Measurements from ENCODE around the gene ANKRD50.

ANKRD50 gene

DNA sequence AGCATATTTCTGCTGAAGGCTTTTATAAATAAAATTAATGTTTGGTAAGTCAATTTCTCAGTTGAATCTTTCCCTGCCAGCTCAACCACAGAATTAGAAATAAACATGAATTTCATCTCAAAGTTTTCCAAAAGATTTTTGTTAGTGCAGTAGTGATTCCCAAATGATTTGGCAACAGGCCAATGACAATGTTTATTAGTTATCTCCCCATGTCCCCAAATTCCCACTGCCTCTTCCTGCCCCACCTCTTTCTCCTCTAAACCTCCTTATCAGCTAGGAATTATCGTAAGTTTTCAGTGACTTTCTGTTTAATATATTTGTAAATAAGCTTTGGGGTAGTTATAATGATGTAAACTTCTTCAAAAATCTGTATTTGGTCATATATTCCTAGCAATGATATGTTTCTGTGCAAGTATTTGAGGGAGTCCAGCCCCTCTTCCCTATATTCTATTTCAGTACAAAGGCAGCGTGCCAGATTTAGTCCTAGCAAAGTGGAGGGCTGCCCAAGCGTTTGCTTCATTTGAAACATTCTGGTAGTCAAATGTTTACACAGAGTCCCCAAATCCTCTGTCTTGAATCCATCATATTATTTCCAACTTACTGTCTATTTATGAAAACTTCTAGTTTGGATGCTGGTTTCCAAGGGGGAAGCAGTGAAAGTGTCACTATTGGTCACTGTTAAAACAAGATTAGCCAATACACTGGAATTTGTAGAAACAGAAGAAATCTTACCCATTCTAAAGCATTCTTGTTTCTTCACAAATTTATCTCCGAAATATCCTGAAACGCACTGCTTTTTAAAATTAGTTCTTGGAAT lies 33.7 kb upstream of the ANKRD50 start:
- no peak overlapping the region for H3K27ac ChIP-seq (ENCODE audit: low read depth, low read length, poor library complexity, severe bottlenecking)
- H3K79me2 ChIP-seq (ENCODE audit: insufficient read depth, low read length) = no peaks in the 10 kb centered on the region
- H3K9me2 ChIP-seq (ENCODE audit: low read depth, low read length) = no peaks in the 10 kb centered on the region
- H3K4me3 ChIP-seq (ENCODE audit: low read depth, low read length, poor library complexity, severe bottlenecking) = no peak overlapping the region
- no peaks in the 10 kb centered on the region for H3K9me3 ChIP-seq (ENCODE audit: low read length)
- H3K36me3 ChIP-seq (ENCODE audit: insufficient read depth, low read length) = no peaks in the 10 kb centered on the region
- H3F3A ChIP-seq (ENCODE audit: insufficient read depth, low read length) = no peaks in the 10 kb centered on the region
- H3K4me1 ChIP-seq (ENCODE audit: insufficient read depth, low read length, severe bottlenecking) = no peaks in the 10 kb centered on the region
- TF ChIP-seq EZH2 (IDR thresholded peaks at IDR 0.05; ENCODE audit: borderline replicate concordance, low read length) = no peak
- TF ChIP-seq, protein P1, sequence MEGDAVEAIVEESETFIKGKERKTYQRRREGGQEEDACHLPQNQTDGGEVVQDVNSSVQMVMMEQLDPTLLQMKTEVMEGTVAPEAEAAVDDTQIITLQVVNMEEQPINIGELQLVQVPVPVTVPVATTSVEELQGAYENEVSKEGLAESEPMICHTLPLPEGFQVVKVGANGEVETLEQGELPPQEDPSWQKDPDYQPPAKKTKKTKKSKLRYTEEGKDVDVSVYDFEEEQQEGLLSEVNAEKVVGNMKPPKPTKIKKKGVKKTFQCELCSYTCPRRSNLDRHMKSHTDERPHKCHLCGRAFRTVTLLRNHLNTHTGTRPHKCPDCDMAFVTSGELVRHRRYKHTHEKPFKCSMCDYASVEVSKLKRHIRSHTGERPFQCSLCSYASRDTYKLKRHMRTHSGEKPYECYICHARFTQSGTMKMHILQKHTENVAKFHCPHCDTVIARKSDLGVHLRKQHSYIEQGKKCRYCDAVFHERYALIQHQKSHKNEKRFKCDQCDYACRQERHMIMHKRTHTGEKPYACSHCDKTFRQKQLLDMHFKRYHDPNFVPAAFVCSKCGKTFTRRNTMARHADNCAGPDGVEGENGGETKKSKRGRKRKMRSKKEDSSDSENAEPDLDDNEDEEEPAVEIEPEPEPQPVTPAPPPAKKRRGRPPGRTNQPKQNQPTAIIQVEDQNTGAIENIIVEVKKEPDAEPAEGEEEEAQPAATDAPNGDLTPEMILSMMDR (IDR thresholded peaks at IDR 0.05; ENCODE audit: low read length) = no peak
- H2AFZ ChIP-seq (ENCODE audit: low read length) = no peak overlapping the region
- no peak overlapping the region for H3K4me2 ChIP-seq (ENCODE audit: low read length)
- H4K20me1 ChIP-seq (ENCODE audit: insufficient read depth, low read length) = no peaks in the 10 kb centered on the region
- no peaks in the 10 kb centered on the region for H3K27me3 ChIP-seq (ENCODE audit: insufficient read depth, low read length)
- H3K9ac ChIP-seq (ENCODE audit: low read length) = no peak overlapping the region

DNA sequence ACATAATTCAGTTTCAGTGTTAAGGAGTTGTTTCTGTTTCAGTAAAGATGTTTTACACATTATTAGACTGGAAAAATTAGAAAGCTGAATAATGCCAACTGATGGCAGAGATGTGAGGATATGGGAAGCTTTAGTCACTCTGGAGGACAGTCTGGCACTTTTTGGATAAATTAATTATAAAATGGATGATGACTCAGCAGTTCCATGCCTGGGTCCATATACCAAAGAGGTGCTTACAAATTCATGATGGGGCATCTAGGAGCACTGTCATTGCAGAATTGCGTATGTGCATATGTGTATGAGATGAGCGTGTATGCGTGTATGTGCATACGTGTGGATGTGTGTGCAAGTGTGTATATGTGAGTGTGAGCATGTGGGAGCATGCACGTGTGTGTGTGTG lies 31.2 kb upstream of the ANKRD50 start:
- Histone ChIP-seq H3K4me2 (ENCODE audit: low read length) (no peak overlapping the region), H4K20me1 (ENCODE audit: insufficient read depth, low read length) (no peaks in the 10 kb centered on the region), H3K4me1 (ENCODE audit: insufficient read depth, low read length, severe bottlenecking) (no peaks in the 10 kb centered on the region), H3K27ac (ENCODE audit: low read depth, low read length, poor library complexity, severe bottlenecking) (no peak overlapping the region), H2AFZ (ENCODE audit: low read length) (no peak overlapping the region), H3K36me3 (ENCODE audit: insufficient read depth, low read length) (no peaks in the 10 kb centered on the region), H3K27me3 (ENCODE audit: insufficient read depth, low read length) (no peaks in the 10 kb centered on the region), H3F3A (ENCODE audit: insufficient read depth, low read length) (no peaks in the 10 kb centered on the region), H3K79me2 (ENCODE audit: insufficient read depth, low read length) (no peaks in the 10 kb centered on the region), H3K9me3 (ENCODE audit: low read length) (no peaks in the 10 kb centered on the region), H3K9me2 (ENCODE audit: low read depth, low read length) (no peaks in the 10 kb centered on the region), H3K4me3 (ENCODE audit: low read depth, low read length, poor library complexity, severe bottlenecking) (no peak overlapping the region), H3K9ac (ENCODE audit: low read length) (no peak overlapping the region)
- TF ChIP-seq, protein P1 (IDR thresholded peaks at IDR 0.05; ENCODE audit: low read length) = no peak
- no peak for TF ChIP-seq EZH2 (IDR thresholded peaks at IDR 0.05; ENCODE audit: borderline replicate concordance, low read length)

GRCh38 chr4:124740501-124740900 lies 28.0 kb upstream of the ANKRD50 start:
- Histone ChIP-seq H3K4me3 (ENCODE audit: low read depth, low read length, poor library complexity, severe bottlenecking) (no peak overlapping the region), H3F3A (ENCODE audit: insufficient read depth, low read length) (no peaks in the 10 kb centered on the region), H3K9me2 (ENCODE audit: low read depth, low read length) (no peaks in the 10 kb centered on the region), H3K4me2 (ENCODE audit: low read length) (no peak overlapping the region), H3K36me3 (ENCODE audit: insufficient read depth, low read length) (no peaks in the 10 kb centered on the region), H3K79me2 (ENCODE audit: insufficient read depth, low read length) (no peaks in the 10 kb centered on the region), H4K20me1 (ENCODE audit: insufficient read depth, low read length) (no peaks in the 10 kb centered on the region), H3K27ac (ENCODE audit: low read depth, low read length, poor library complexity, severe bottlenecking) (no peak overlapping the region), H3K27me3 (ENCODE audit: insufficient read depth, low read length) (no peaks in the 10 kb centered on the region), H3K9me3 (ENCODE audit: low read length) (no peaks in the 10 kb centered on the region), H2AFZ (ENCODE audit: low read length) (no peak overlapping the region), H3K9ac (ENCODE audit: low read length) (no peak overlapping the region), H3K4me1 (ENCODE audit: insufficient read depth, low read length, severe bottlenecking) (no peaks in the 10 kb centered on the region)
- TF ChIP-seq, protein P1 (IDR thresholded peaks at IDR 0.05; ENCODE audit: low read length) = no peak
- no peak for TF ChIP-seq EZH2 (IDR thresholded peaks at IDR 0.05; ENCODE audit: borderline replicate concordance, low read length)
